Natural killer cell (primary cell): Measurements from ENCODE around the gene NFIL3. TPM values are rescaled to one million over a fixed set of nuclear protein-coding genes. Genes with fewer than 3 reads are reported as not detected.
"Not testable (repeated sequence)": the region's sequence is repeated elsewhere in the genome, so short reads cannot be mapped to it uniquely, and the experiment has no call there.

Experiments used
- ATAC-seq, 3 donors: fragments of 150-1000 bp in 2 of 3; fragments of 200-7000 bp in 1 of 3; cut with Tn5 transposase; 1 replicate in 1 of 3; 2 replicates in 2 of 3; pipeline ENCODE4 v1.10.0; 2021; ENCODE audit warnings: mild to moderate bottlenecking in 2 of 3, moderate library complexity in 2 of 3
- DNase-seq, 2 donors: peaks; one replicate each; pipeline versions ENCODE4 v3.0.0 to v3.0.0-alpha.2; 2013 to 2021; ENCODE audit warnings: mixed read lengths in 1 of 2
- H3K27ac ChIP-seq: one replicate; pipeline ENCODE4 v1.5.1; 2013; ENCODE audit warnings: mild to moderate bottlenecking, low read length
- H3K27me3 ChIP-seq: one replicate; pipeline ENCODE4 v1.6.1; 2013; ENCODE audit warnings: low read length; ENCODE audit not compliant: control insufficient read depth, insufficient read depth
- H3K36me3 ChIP-seq: one replicate; pipeline ENCODE4 v1.6.1; 2013; ENCODE audit warnings: low read length; ENCODE audit not compliant: control insufficient read depth, insufficient read depth
- H3K4me1 ChIP-seq: one replicate; pipeline ENCODE4 v1.6.1; 2013; ENCODE audit warnings: low read length; ENCODE audit not compliant: control insufficient read depth, insufficient read depth
- H3K4me3 ChIP-seq: one replicate; pipeline ENCODE4 v1.5.1; 2013; ENCODE audit warnings: low read length
- H3K9me3 ChIP-seq: one replicate; pipeline ENCODE4 v1.6.1; 2013; ENCODE audit warnings: low read length; ENCODE audit not compliant: control insufficient read depth, insufficient read depth
- H3K27ac Mint-ChIP-seq, 2 donors: one replicate each; pipeline ENCODE4 v1.8.0; 2022; ENCODE audit warnings: mild to moderate bottlenecking in 2 of 2, mixed read lengths in 2 of 2, moderate library complexity in 1 of 2
- H3K27me3 Mint-ChIP-seq, 2 donors: one replicate each; pipeline ENCODE4 v1.8.0; 2022; ENCODE audit warnings: low read depth in 2 of 2, mixed read lengths in 2 of 2
- H3K36me3 Mint-ChIP-seq: one replicate; pipeline ENCODE4 v1.8.0; 2022; ENCODE audit warnings: mixed read lengths
- H3K4me1 Mint-ChIP-seq, 2 donors: one replicate each; pipeline ENCODE4 v1.8.0; 2022; ENCODE audit warnings: mixed read lengths in 2 of 2
- H3K4me3 Mint-ChIP-seq: one replicate; pipeline ENCODE4 v1.8.0; 2022; ENCODE audit warnings: mild to moderate bottlenecking, moderate library complexity, mixed read lengths
- H3K9me3 Mint-ChIP-seq, 2 donors: one replicate each; pipeline ENCODE4 v1.8.0; 2022; ENCODE audit warnings: mixed read lengths in 2 of 2
- WGBS: methylation state at CpG from one replicate; pipeline ENCODE4 v1.1.7; 2013; ENCODE audit warnings: missing lambda C conversion rate; ENCODE audit not compliant: insufficient coverage; 5-methylcytosine and 5-hydroxymethylcytosine counted together
- intact Hi-C: fragments of 100-400 bp; cut with micrococcal nuclease; formaldehyde crosslinking; loops from one replicate; pipeline ENCODE4 v1.14.2; 2022
- total RNA-seq, 4 donors: library from RNA; stranded (reverse); fragments of 120-200 nt in 1 of 4; gene quantifications; one replicate each; pipeline versions ENCODE4 v1.2.3 to v1.2.4, GENCODE V29; 2013 to 2022
- TF ChIP-seq, protein P1 (sequence below): fragments of 200-600 bp; IDR thresholded peaks from one replicate; pipeline ENCODE4 v1.8.0; 2022; ENCODE audit warnings: antibody characterized with exemption

Gene NFIL3
- total RNA-seq, 3 donors from 2014 or later (not counting 1 experiment from before 2014, with no cell fraction given): 94.6 to 98.0 (median 97.0) TPM

GRCh38 chr9:91392435-91392834 is 31.2 kb downstream of the NFIL3 start:
- intact Hi-C loops: no loop called here
- H3K36me3 ChIP-seq: no peaks in the 10 kb centered on the region

GRCh38 chr9:91391818-91392217 is 31.8 kb downstream of the NFIL3 start:
- Histone ChIP-seq H3K4me1 (no peaks in the 10 kb centered on the region), H3K4me3 (no peak overlapping the region), H3K27me3 (no peaks in the 10 kb centered on the region), H3K36me3 (no peaks in the 10 kb centered on the region), H3K9me3 (no peaks in the 10 kb centered on the region), H3K27ac (no peak overlapping the region)
- H3K27ac Mint-ChIP-seq: no peak overlapping the region
- DNase-seq (no peak), ATAC-seq (no peak)
- no peaks in the 10 kb centered on the region for H3K9me3 Mint-ChIP-seq
- no peak overlapping the region for H3K4me3 Mint-ChIP-seq
- no peaks in the 10 kb centered on the region for H3K27me3 Mint-ChIP-seq
- H3K4me1 Mint-ChIP-seq: peaks cover 0 to 8% of the 10 kb centered on the region in 2 donors
- 89% methylated on average over 2 of the region's 2 CpGs for WGBS
- no peaks in the 10 kb centered on the region for H3K36me3 Mint-ChIP-seq
- intact Hi-C loops: no loop called here
- TF ChIP-seq, protein P1, sequence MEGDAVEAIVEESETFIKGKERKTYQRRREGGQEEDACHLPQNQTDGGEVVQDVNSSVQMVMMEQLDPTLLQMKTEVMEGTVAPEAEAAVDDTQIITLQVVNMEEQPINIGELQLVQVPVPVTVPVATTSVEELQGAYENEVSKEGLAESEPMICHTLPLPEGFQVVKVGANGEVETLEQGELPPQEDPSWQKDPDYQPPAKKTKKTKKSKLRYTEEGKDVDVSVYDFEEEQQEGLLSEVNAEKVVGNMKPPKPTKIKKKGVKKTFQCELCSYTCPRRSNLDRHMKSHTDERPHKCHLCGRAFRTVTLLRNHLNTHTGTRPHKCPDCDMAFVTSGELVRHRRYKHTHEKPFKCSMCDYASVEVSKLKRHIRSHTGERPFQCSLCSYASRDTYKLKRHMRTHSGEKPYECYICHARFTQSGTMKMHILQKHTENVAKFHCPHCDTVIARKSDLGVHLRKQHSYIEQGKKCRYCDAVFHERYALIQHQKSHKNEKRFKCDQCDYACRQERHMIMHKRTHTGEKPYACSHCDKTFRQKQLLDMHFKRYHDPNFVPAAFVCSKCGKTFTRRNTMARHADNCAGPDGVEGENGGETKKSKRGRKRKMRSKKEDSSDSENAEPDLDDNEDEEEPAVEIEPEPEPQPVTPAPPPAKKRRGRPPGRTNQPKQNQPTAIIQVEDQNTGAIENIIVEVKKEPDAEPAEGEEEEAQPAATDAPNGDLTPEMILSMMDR: no peak

More at GRCh38 chr9:91392435-91392834, 31.2 kb downstream of the NFIL3 start:
- ATAC-seq (no peak), DNase-seq (no peak)
- no peak overlapping the region for H3K27ac ChIP-seq
- TF ChIP-seq, protein P1: no peak
- no peaks in the 10 kb centered on the region for H3K27me3 ChIP-seq
- no peak overlapping the region for H3K4me3 ChIP-seq
- H3K27ac Mint-ChIP-seq: no peak overlapping the region
- H3K4me3 Mint-ChIP-seq: no peak overlapping the region
- no peaks in the 10 kb centered on the region for H3K27me3 Mint-ChIP-seq
- no peaks in the 10 kb centered on the region for H3K9me3 ChIP-seq
- no peaks in the 10 kb centered on the region for H3K4me1 ChIP-seq
- H3K4me1 Mint-ChIP-seq: peaks cover 0 to 8% of the 10 kb centered on the region in 2 donors
- H3K36me3 Mint-ChIP-seq: no peaks in the 10 kb centered on the region
- no peaks in the 10 kb centered on the region for H3K9me3 Mint-ChIP-seq
- WGBS: 83% methylated on average over 1 of the region's 1 CpG

- 98% methylated on average over 4 of the region's 5 CpGs for WGBS
- H3K27me3 ChIP-seq: no peaks in the 10 kb centered on the region
- Mint-ChIP-seq H3K36me3 (no peaks in the 10 kb centered on the region), H3K4me3 (no peak overlapping the region), H3K27me3 (no peaks in the 10 kb centered on the region), H3K4me1 (peaks cover 0 to 8% of the 10 kb centered on the region in 2 donors), H3K27ac (no peak overlapping the region), H3K9me3 (no peaks in the 10 kb centered on the region)
- no peak overlapping the region for H3K4me3 ChIP-seq
- no peaks in the 10 kb centered on the region for H3K9me3 ChIP-seq
- no peak overlapping the region for H3K27ac ChIP-seq
- H3K36me3 ChIP-seq: no peaks in the 10 kb centered on the region
- DNase-seq: no peak
- TF ChIP-seq, protein P1: no peak
- ATAC-seq: no peak
- no peaks in the 10 kb centered on the region for H3K4me1 ChIP-seq
- intact Hi-C loops: no loop called here
Measured at GRCh38 chr9:91391412-91391811, 32.2 kb downstream of the NFIL3 start.

GRCh38 chr9:91389686-91390085 is 33.9 kb downstream of the NFIL3 start:
- H3K4me1 Mint-ChIP-seq, DNase-seq, H3K36me3 ChIP-seq, H3K9me3 ChIP-seq, H3K27ac Mint-ChIP-seq, H3K9me3 Mint-ChIP-seq, H3K4me1 ChIP-seq, H3K27me3 ChIP-seq, H3K36me3 Mint-ChIP-seq, H3K27ac ChIP-seq, H3K27me3 Mint-ChIP-seq, ATAC-seq, H3K4me3 ChIP-seq, intact Hi-C loops, H3K4me3 Mint-ChIP-seq: not testable (repeated sequence)
- WGBS: 94% methylated on average over 4 of the region's 4 CpGs
